SW480 (cell line): Measurements from ENCODE around the gene CENPF.
A peak's percentile ranks its signal among the peaks of the same experiment; 100 is the strongest.

Source experiments
- DNase-seq: peaks from one replicate; pipeline ENCODE4 v3.0.0-alpha.2; 2016; ENCODE audit warnings: low spot score

Gene CENPF

DNA sequence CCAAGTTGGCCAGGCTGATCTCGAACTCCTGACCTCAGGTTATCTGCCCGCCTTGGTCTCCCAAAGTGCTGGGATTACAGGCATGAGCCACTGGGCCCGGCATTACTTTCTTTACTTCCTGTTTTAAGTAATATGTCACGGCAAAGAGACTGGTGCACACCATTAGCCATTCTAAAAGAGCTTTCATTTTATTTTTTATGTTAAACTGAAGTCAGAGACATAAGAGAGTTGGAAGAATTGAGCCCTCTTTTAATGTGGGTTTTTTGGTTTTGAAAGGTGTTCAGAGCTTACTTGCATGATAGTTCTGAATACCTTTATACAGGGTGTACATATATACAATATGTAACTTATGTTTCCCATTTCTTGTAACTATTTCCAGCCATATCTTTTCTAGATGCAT lies 14.3 kb downstream of the CENPF start:
- no peak for DNase-seq

DNA sequence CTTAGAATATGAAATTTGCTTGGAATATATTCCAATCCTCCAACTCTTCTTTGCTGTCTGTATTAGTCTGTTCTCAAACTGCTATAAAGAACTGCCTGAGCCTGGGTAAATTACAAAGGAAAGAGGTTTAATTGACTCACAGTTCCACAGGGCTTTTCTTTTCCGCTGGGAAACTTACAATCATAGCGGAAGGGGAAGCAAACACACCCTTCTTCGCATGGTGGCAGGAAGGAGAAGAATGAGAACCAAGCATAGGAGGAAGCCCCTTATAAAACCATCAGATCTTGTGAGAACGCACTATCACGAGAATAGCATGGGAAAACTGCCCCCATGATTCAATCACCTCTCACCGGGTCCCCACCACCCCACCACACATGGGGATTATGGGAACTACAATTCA lies 14.8 kb downstream of the CENPF start:
- DNase-seq = no peak

DNA sequence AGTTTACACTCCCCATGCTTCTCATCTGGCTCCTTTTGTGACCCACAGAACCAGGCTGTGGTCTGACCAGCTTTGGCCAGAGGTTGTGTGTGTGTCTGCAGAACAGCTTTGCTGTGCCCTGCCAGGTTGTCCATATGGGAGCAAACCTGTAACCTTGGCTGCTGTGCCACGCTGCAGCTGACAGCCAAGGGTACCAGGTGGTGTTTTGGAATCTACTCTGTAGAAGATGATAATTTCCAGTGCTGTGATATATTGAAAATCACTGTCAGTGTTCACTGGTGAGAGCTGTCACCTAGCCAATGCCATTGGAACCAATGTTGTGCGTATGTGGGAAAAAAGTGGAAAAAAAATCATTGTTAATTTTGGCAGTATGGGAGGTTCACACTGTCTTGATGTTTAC lies 18.2 kb downstream of the CENPF start:
- no peak for DNase-seq

DNA sequence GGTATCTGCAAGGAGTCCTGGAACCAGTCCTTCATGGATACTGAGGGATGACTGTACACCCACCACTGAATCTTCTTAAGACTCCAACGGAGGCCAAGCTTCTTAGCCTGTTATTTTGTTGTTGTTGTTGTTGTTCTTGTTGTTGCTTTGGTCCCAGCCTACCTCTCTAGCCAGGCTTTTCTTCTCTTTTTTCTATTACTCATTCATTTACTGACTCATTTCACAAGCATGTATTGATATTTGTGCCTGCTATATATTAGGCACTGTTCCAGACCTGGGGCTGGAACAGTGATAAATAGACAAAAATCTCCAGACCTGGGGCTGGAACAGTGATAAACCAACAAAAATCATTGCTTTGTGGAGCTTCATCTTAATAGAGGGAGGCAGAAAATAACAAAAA lies 20.4 kb downstream of the CENPF start:
- DNase-seq = no peak

DNA sequence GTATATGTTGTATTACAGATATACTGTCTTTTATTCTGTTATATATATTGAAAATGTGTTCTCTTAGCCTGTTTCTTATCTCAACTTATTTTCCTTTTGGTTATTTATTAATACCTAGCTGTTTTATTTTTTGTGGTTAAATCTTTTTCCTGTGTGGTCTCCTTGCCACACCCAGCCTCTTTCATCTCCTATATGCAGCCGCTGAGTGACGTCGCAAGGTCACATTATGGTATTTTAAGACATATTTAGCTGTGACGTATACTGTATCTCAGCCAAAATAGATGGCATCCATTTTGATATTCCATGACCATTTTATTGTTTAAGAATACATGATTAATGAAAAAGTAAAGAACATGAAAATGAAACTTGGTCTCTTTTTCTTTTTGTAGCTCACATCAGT lies 29.1 kb downstream of the CENPF start:
- peak; percentile 75 for DNase-seq

DNA sequence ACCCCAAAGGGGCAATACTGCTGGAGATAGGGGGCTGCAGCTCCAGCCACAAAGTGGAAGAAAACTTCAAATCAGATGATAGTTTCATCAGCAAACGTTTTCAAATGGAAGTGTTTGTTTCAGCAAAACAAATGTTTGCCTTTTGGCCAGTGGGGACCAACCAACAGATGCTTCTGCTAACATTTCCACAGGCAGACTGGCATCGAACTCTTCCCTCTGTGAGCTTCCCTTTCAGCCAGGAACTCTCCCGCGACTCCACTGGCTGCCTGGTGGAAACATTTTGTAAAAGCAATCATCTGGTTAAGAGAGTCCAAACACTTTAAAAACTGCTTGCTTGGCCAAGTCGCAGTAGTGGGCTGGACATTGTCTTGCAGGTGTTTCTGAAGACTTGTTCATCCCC lies 30.7 kb downstream of the CENPF start:
- no peak for DNase-seq

DNA sequence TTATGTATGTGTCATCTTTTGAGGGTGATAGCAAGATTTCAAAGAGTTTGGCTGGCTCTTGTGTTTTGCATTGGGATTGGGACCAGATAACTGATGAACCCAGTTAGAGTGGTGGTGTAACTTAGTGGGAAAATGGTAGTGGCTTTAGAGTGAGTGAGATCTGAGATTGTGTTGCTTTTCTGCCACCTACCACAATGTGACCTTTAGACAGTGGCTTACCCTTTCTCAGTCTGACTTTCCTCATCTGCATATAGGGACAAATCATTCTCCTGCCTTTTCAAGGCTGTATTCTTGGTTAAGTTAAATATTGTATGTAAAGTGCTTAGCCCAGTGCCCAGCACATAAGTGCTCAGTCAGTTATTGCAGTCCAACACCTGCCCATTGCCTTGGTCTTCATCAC lies 31.3 kb downstream of the CENPF start:
- DNase-seq = no peak

DNA sequence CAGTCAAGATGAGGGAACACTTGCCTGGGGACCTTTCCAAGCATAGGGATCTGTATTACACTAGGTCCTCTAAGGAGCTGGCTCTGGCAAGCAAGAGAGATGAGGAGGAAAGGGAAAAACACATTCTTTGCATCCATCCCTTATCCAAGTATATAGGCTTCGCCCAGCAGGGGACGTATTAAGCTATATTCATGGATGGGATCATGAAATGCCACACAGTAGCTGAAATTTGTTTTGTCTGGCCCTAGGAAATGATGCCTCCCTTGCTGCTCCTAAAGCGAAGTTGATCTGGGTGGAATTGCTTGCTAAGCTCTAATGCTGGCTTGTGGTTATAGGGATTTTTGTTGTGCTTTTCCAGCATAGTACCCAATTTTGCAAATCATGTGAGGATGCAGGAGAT lies 32.1 kb downstream of the CENPF start:
- no peak for DNase-seq

DNA sequence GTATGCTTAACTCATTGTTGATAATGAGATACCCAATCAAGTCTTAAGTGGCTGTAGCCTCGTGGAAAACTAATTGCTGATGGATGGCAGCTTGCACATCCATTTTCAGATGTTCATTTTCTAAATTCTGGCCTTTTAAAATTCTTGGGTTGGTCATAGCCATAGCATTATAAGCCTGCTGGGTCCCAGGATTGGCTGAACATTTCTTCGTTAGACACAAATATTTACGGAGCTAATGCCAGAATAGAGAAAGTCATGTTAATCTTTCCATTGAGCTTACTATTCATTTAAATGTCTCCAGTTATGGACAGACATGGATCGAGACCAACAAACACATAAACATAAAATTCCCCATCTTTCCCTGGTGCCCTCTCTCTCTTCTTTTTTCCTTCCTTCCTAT lies 32.5 kb downstream of the CENPF start:
- no peak for DNase-seq

DNA sequence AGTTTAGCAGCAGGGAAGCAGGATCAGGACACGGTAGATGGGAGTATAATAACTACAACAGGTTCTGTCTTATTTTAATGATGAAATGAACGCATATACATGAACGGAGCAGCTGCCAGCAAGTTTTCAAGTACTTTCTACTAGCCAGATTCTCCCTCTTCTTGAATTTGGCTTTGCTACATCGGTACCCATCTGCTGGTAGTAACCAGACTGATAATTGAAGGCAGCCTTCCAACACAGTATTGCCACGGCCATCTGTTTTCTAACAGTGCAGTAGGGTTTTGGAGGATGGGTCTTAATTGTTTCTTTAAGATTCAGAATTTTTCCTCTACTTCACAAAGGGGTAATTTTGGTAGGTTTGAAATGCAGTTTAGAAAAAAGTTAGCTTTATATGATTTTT lies 33.4 kb downstream of the CENPF start:
- no peak for DNase-seq

DNA sequence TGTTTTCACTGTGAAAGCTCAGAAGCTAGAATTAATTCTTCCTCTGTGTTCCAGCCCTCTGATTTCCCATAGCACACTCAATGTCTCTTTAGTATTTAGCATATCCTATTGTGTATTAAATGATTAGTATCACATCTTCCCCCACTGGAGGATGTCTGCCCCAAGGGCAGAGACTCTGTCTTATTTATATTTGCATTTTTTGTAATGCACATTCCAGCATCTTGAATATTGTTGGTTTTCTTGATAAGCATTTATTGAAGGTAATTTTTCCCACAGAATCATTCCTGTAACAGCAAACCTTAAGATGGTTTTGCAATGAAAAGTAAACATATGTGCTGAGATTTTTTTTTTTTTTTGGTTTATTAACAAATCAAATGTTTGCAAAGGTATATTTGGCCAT lies 34.1 kb downstream of the CENPF start:
- DNase-seq = no peak

DNA sequence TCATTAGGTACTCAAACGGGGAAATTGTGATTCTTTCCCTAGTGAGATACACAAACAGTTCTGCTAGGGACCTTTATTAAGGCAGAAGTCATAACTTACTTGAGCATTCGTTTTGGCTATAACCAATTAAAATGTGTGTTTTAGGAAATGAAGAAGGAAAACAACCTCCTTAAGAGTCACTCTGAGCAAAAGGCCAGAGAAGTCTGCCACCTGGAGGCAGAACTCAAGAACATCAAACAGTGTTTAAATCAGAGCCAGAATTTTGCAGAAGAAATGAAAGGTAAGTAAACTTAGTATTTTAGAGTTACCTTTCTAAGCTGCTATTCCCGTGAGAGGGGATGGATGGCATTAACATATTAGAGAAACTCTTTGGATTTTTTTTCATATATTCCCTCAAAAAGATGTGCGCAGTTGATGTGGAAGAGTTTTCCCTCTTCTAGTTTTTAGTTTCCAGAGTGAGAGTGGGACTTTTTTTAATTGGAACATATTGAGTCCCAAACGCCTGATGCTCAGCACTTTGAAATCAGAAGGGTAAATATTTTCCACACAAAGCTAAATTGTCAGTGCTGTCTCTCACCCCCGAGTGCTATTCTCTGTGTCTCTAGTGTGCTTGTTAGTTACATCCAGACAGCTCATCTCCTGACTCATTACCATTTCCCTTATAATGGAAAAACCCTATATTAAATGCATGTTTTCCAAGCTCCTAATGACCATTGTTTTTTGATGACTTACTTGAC lies 34.9 kb downstream of the CENPF start:
- DNase-seq = peak; percentile 26

DNA sequence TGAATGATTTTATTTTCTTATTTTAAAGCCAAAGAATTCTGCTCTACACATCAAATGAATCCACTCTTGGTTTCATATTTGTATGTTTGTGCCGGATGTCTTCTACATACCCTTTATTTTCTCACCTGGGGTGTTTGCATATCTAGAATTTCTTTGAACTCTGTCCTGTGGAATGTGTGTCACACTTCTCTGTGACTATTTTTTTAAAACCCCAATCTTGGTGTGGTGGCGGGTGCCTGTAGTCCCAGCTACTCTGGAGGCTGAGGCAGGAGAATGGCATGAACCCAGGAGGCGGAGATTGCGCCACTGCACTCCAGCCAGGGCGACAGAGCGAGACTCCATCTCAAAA lies 35.4 kb downstream of the CENPF start:
- no peak for DNase-seq

DNA sequence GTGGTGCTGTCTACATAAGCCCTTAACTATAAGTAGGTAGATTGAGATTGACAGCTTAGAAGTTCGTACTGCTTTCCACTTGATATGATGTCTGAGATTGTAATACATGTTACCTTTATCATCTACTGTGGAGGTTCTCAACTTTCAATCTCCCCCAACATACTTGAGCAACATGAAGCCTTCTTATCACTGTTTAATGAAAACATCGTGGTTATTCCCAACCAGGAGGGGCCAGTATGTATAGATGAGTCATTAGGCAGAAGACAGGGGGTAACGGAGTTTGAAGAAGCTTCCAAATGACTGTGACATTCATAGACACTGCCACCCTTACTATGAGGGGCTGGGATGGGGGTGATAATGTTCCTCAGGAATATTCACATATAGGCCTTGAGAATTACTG lies 36.0 kb downstream of the CENPF start:
- no peak for DNase-seq

DNA sequence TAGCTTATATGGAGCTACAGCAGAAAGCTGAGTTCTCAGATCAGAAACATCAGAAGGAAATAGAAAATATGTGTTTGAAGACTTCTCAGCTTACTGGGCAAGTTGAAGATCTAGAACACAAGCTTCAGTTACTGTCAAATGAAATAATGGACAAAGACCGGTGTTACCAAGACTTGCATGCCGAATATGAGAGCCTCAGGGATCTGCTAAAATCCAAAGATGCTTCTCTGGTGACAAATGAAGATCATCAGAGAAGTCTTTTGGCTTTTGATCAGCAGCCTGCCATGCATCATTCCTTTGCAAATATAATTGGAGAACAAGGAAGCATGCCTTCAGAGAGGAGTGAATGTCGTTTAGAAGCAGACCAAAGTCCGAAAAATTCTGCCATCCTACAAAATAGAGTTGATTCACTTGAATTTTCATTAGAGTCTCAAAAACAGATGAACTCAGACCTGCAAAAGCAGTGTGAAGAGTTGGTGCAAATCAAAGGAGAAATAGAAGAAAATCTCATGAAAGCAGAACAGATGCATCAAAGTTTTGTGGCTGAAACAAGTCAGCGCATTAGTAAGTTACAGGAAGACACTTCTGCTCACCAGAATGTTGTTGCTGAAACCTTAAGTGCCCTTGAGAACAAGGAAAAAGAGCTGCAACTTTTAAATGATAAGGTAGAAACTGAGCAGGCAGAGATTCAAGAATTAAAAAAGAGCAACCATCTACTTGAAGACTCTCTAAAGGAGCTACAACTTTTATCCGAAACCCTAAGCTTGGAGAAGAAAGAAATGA lies 37.6 kb downstream of the CENPF start:
- DNase-seq = no peak

DNA sequence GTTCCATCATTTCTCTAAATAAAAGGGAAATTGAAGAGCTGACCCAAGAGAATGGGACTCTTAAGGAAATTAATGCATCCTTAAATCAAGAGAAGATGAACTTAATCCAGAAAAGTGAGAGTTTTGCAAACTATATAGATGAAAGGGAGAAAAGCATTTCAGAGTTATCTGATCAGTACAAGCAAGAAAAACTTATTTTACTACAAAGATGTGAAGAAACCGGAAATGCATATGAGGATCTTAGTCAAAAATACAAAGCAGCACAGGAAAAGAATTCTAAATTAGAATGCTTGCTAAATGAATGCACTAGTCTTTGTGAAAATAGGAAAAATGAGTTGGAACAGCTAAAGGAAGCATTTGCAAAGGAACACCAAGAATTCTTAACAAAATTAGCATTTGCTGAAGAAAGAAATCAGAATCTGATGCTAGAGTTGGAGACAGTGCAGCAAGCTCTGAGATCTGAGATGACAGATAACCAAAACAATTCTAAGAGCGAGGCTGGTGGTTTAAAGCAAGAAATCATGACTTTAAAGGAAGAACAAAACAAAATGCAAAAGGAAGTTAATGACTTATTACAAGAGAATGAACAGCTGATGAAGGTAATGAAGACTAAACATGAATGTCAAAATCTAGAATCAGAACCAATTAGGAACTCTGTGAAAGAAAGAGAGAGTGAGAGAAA lies 38.4 kb downstream of the CENPF start:
- no peak for DNase-seq

DNA sequence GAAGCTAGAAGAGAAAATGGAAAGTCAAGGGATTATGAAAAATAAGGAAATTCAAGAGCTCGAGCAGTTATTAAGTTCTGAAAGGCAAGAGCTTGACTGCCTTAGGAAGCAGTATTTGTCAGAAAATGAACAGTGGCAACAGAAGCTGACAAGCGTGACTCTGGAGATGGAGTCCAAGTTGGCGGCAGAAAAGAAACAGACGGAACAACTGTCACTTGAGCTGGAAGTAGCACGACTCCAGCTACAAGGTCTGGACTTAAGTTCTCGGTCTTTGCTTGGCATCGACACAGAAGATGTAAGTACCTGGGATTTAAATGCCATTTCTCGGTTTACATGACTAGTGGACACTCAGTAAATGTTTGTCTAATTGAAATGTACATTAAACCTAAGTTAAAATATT lies 40.0 kb downstream of the CENPF start:
- DNase-seq = no peak

DNA sequence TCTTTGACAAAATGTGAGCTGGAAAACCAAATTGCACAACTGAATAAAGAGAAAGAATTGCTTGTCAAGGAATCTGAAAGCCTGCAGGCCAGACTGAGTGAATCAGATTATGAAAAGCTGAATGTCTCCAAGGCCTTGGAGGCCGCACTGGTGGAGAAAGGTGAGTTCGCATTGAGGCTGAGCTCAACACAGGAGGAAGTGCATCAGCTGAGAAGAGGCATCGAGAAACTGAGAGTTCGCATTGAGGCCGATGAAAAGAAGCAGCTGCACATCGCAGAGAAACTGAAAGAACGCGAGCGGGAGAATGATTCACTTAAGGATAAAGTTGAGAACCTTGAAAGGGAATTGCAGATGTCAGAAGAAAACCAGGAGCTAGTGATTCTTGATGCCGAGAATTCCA lies 42.7 kb downstream of the CENPF start:
- DNase-seq = no peak

DNA sequence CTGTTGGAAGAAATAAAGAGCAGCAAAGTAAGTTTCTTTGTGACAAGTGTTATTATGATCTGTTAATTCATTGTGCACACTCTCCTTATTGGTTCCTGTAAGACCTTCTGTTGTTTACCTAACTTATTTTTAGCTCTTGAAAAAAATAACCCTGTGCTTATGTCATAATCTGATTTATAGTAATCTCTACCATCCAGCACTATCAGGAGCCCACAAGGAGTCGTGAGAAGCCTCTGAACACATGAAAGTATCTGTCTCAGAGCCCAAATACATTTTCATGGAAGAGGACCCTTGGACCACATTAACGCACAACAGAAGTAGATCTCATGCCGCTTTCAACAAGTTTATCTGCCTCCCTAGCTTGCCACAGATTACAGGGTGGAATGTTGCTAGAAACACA lies 45.8 kb downstream of the CENPF start:
- no peak for DNase-seq

DNA sequence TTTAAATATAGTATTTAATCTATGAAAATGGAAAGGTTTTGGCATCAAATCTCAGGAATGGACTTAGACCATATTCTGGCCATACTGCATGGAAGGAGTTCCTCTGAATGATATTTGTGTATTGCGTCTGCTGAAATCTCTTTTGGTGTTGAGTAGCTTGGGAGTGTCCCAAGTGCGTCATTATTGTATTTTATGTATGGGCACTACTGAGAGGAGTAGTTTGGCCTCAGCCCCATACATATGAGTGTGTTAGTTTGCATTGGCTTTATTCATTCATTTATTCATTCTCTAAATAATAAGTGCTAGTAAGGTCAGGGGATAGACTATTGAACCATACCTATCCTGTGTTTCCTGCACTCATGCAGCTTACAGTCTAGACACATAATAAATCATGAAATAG lies 46.6 kb downstream of the CENPF start:
- no peak for DNase-seq

DNA sequence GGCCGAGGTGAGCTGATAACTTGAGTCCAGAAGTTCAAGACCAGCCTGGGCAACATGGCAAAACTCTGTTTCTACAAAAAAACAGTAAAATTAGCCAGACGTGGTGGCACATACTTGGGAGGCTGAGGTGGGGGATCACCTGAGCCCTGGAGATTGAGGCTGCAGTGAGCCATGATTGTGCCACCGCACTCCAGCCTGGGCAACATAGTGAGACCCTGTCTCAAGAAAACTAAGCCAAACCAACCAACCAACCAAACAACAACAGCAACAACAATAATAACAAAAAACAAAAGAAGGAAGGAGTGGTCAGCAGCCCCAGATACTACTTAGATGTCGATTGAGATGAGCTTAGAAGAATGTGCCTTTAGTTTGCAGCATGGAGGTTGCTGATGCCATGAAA lies 47.7 kb downstream of the CENPF start:
- no peak for DNase-seq

DNA sequence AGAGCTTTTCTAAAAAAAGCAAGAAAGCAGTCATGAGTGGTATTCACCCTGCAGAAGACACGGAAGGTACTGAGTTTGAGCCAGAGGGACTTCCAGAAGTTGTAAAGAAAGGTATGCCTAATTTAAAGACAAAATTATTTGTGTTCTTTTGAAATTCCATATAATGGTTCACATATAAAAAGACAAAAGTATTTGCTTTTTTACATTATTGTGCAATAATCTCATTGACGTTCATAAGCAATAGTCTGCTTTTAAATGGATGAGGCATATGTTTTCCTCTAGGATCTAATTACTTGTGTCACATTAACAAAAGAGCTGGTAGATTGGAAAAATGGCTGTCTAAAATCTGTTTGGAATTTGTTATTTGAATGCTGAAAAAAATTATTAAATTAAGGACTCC lies 54.3 kb downstream of the CENPF start:
- DNase-seq = no peak

DNA sequence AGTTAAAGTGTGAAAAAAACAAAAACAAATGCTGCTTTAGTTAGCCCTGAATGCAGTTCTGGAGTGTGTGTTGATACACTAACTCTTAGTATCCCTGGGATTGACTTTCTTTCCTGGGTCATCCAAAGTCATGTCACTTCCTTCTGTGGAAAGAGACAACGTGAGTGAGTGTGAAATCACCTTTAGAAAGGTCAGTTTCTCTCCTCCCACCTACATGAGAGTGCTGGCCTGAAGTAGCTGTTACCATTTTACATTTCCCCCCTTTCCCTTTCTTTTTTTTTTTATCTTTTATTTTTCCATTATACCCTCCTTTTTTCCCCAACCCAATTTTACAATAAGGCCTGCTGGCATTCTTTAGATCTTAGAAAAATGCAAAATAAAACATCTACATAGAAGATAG lies 55.2 kb downstream of the CENPF start:
- DNase-seq = no peak
